ENCODE data around the gene TFF1. TPM values are rescaled to one million over a fixed set of nuclear protein-coding genes. Genes with fewer than 3 reads are reported as not detected.

The TFF1 gene
- total and polyA plus RNA-seq, 12 donors = not detected

GRCh38 chr21:42365770-42366169 lies 565 bp downstream of the TFF1 start:
- Histone ChIP-seq H3K27ac (no peak overlapping the region), H3K36me3 (no peaks in the 10 kb centered on the region), H3K4me3 (no peak overlapping the region), H3K4me1 (no peaks in the 10 kb centered on the region), H3K27me3 (peaks cover 0 to 72% (median 38%) of the 10 kb centered on the region in 7 donors), H3K9me3 (no peaks in the 10 kb centered on the region)
- intact Hi-C loops (cut with DNase I) = no loop called here
- WGBS, 2 donors = 69 to 78% methylated on average over 6 of the region's 6 CpGs
- DNase-seq (no peak), ATAC-seq (no peak)
- TF ChIP-seq, protein P1, sequence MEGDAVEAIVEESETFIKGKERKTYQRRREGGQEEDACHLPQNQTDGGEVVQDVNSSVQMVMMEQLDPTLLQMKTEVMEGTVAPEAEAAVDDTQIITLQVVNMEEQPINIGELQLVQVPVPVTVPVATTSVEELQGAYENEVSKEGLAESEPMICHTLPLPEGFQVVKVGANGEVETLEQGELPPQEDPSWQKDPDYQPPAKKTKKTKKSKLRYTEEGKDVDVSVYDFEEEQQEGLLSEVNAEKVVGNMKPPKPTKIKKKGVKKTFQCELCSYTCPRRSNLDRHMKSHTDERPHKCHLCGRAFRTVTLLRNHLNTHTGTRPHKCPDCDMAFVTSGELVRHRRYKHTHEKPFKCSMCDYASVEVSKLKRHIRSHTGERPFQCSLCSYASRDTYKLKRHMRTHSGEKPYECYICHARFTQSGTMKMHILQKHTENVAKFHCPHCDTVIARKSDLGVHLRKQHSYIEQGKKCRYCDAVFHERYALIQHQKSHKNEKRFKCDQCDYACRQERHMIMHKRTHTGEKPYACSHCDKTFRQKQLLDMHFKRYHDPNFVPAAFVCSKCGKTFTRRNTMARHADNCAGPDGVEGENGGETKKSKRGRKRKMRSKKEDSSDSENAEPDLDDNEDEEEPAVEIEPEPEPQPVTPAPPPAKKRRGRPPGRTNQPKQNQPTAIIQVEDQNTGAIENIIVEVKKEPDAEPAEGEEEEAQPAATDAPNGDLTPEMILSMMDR (IDR thresholded peaks at IDR 0.05) = no peak

DNA sequence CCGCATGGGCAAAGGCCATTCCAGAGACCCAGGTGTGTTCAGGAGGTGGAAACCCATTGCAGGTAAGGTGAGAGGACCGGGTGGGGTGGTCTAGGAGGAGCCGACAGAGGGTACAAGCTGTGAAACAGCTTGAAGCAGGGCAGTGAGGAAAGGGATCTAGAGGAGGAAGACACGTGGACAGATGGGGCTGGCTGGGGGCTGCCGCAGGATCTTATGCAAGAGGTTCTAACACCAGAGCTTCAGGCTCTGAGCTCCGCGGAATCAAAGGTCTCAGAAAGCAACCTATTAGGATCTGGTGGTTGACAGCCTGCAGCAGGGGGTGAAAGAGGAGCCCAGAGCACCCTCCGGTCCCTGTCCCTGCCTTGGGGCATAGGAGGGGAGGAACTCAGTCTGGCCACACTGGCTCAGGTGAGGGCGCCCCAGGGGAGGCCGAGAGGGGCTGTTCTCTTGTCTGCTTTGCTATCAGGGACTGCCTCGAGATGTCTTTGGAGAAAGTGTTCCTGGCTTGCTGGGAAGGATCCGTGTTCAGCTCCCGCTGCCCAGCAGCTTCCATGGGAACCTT lies 1.9 kb downstream of the TFF1 start:
- no peaks in the 10 kb centered on the region for H3K4me1 ChIP-seq
- intact Hi-C loops (cut with DNase I) = no loop called here
- TF ChIP-seq, protein P1 (IDR thresholded peaks at IDR 0.05) = no peak
- H3K27ac ChIP-seq = no peak overlapping the region
- 71% methylated on average over 13 of the region's 13 CpGs for WGBS, 2 donors
- H3K9me3 ChIP-seq = peaks cover 0 to 7% (median 0%) of the 10 kb centered on the region in 11 donors
- H3K4me3 ChIP-seq = no peak overlapping the region
- ATAC-seq (no peak), DNase-seq (no peak)
- H3K36me3 ChIP-seq = no peaks in the 10 kb centered on the region
- H3K27me3 ChIP-seq = peaks cover 0 to 61% (median 27%) of the 10 kb centered on the region in 7 donors

DNA sequence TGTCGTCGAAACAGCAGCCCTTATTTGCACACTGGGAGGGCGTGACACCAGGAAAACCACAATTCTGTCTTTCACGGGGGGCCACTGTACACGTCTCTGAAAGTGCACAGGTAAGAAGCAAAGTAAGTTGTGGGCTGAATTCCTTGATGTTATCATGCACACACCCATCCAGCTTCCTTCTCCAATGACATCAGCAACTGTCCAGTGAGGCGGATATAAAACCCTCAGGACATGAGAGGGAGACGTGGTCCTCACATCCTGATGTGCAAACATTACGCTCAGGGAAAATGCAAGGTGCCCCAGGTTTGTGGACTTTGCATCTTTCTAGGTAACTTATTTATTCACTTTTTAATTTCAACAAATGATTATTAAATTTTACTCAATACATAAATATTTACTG lies 3.0 kb downstream of the TFF1 start:
- DNase-seq (no peak), ATAC-seq (no peak)
- H3K27ac ChIP-seq = no peak overlapping the region
- peaks cover 0 to 58% (median 30%) of the 10 kb centered on the region in 7 donors for H3K27me3 ChIP-seq
- H3K4me1 ChIP-seq = no peaks in the 10 kb centered on the region
- no peak overlapping the region for H3K4me3 ChIP-seq
- 73 to 76% methylated on average over 8 of the region's 8 CpGs for WGBS, 2 donors
- TF ChIP-seq, protein P1 (IDR thresholded peaks at IDR 0.05) = no peak
- peaks cover 0 to 7% (median 0%) of the 10 kb centered on the region in 11 donors for H3K9me3 ChIP-seq
- intact Hi-C loops (cut with DNase I) = no loop called here
- no peaks in the 10 kb centered on the region for H3K36me3 ChIP-seq

DNA sequence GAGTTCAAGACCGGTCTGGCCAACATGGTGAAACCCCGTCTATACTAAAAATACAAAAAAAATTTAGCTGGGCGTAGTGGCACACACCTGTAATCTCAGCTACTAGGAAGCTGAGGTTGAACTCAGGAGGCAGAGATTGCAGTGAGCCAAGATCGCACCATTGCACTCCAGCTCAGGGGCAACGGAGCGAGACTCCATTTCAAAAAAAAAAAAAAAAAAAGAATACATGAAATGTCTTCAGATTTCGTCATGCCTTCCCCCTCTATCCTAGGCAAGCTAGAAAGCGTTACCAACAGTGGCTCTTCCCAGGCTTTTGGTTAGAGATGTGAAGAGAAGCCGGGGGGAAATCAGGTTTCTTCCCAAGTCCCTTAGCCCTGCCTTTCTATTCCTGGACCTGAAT lies 3.6 kb downstream of the TFF1 start:
- Histone ChIP-seq H3K4me1 (no peaks in the 10 kb centered on the region), H3K27me3 (peaks cover 0 to 54% (median 26%) of the 10 kb centered on the region in 7 donors), H3K4me3 (no peak overlapping the region), H3K36me3 (no peaks in the 10 kb centered on the region), H3K27ac (no peak overlapping the region), H3K9me3 (peaks cover 0 to 7% (median 0%) of the 10 kb centered on the region in 11 donors)
- ATAC-seq = no peak
- intact Hi-C loops (cut with DNase I) = no loop called here
- TF ChIP-seq, protein P1 (IDR thresholded peaks at IDR 0.05) = no peak
- 69 to 73% methylated on average over 9 of the region's 9 CpGs for WGBS, 2 donors
- DNase-seq = no peak
